DMS114 treated with DMSO at 0.1 percent for 48 hours (cell line): ENCODE data around the gene BHMT2.

ENCODE experiments used
- DNase-seq: peaks from one replicate; lab custom pipeline; 2025; ENCODE audit not compliant: unreplicated experiment; lab: John Stamatoyannopoulos, UW

Gene BHMT2

GRCh38 chr5:79112703-79113058, 43.1 kb downstream of the BHMT2 start:
- DNase-seq = no peak

- DNase-seq = no peak
Observed at GRCh38 chr5:79119486-79119885, 49.9 kb downstream of the BHMT2 start.

GRCh38 chr5:79120221-79120620, 50.7 kb downstream of the BHMT2 start:
- no peak for DNase-seq

GRCh38 chr5:79122973-79123372, 53.4 kb downstream of the BHMT2 start:
- no peak for DNase-seq

GRCh38 chr5:79124607-79125006, 55.0 kb downstream of the BHMT2 start:
- DNase-seq = no peak

GRCh38 chr5:79130781-79131180, 61.2 kb downstream of the BHMT2 start:
- no peak for DNase-seq

- DNase-seq = peak; percentile 42
Observed at GRCh38 chr5:79133121-79133656, 63.6 kb downstream of the BHMT2 start.

GRCh38 chr5:79133657-79134451, 64.3 kb downstream of the BHMT2 start:
- DNase-seq = peak; percentile 80

- no peak for DNase-seq
Observed at GRCh38 chr5:79135790-79136553, 66.4 kb downstream of the BHMT2 start.

- DNase-seq = no peak
Observed at GRCh38 chr5:79136618-79137017, 67.1 kb downstream of the BHMT2 start.
